Stimulated activated CD4-positive, alpha-beta T cell treated with anti-CD3 and anti-CD28 coated beads, Interleukin-12 subunit alpha, Interleukin-12 subunit beta, amount 100 ng/mL, for 4 hours (primary cell): ENCODE results near the gene CASQ1.

Experiments
- DNase-seq: peaks from one replicate; pipeline ENCODE4 v3.0.0-alpha.2; 2020

The CASQ1 gene

DNA sequence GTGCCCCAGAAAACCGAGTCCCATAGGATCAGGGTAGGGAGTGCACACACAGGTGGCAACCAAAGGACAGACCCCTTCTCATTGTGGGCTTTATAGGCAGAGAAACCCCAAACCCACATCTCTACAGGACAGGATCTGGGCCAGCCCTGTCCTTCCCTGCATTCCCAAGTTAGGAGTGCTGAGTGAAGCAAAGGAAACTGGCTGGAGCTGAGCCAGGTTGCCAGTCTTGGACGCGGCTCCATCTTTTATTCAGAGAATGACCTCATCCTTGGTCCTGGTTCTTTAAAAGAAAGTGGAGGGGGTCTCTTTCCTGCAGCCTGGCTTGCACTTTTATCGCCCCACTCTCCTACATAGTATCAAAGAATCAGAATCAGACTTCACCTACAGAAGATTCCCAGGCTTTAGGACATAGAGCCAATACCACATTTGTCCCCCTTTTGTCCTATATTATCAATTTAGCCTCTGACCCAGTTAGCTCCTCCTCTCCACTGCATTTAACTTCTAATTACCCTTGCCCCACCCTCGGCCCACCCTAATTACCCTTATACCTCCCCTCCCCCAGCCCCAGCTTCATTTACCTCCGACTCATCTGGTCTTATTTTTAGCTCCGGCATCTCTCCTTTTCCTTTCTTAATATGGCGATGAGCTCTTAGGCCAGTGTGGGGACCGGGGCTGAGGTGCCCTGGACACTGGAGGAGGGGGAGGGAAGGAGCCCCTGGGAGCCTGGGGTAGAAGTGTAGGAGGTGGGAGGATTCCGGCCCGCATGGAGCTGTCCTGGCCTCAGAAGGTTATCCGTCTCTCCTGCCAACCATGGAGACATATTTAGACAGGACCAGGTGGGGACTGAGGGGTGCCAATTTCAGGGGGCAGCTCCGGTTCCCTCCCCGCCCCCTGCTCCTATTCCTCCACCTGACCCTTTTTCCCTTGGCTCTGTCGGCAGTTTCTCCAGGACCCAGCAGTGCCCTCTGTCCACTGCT lies at the start of gene CASQ1:
Gene CASQ1, plus strand, starts transcription at position 927 of the 977 bp plus-strand sequence. CDS start 177 bp downstream, outside the sequence.
- no peak for DNase-seq

DNA sequence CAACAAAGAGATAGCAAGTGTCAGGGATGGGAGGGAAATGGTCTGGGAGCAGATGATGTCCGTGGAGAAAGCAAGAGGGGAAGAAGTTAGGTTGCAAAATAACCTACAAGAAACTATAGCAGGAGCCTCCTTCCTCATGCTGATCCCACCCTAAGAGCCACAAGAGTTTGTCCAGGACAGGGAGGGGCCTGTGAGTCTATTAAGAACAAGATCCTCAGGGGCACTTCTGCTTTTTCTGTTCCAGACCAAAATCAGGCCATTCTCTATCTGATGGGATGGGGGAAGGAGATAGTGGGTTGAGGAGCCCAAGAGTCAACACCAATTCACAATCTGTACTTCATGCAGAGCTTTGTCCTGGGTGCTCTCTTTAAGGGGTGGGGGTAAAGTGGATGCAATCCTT lies 46.7 kb upstream of the CASQ1 start:
- DNase-seq = no peak

GRCh38 chr1:160144921-160145320 lies 45.5 kb upstream of the CASQ1 start:
- no peak for DNase-seq

- DNase-seq = no peak
These were observed 44.3 kb upstream of the CASQ1 start for GRCh38 chr1:160146107-160146506.

DNA sequence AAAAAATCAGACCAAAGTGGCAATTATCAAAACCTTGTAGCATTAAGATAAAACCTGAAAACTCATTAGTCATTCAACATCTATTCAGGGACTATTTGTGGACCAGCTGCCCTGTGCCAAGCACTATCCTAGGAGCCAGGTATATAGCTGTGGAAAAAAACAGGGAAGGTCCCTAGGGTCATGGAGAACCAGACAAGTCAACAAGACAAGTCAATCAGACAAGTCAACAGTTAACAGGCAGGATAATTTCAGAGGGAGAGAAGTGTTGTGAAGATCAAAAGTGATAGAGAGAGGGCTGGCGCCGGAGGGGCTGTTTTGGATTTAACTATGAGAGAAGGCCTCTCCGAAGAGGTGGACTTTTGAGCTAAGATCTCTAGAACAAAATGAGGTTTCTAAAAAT lies 42.3 kb upstream of the CASQ1 start:
- no peak for DNase-seq

DNA sequence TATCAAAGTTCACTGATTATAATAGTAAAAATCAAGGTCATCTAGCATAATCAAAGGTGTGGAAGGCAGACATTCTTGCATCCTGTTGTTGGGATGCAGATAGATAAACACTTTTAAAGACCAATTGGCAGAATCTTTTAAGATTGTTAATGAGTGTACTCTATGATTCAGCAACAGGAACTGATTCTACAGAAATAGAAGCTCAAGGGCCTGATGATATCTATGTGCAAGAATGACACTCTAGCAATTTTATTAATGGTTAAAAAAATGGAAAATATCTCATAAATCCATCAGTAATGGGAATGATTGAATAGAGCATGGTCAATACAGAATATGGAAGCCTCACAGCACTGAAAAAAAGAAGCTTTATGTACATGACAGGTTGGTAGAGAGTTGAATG lies 41.1 kb upstream of the CASQ1 start:
- DNase-seq = no peak

- no peak for DNase-seq
These were observed 40.7 kb upstream of the CASQ1 start for GRCh38 chr1:160149716-160150115.

- DNase-seq = no peak
These were observed 39.1 kb upstream of the CASQ1 start, which contains the start of gene ATP1A4 for GRCh38 chr1:160151303-160151702. Gene ATP1A4, plus strand, starts transcription at chr1:160151603. Its CDS starts 438 bp downstream, at chr1:160152041.

- no peak for DNase-seq
These were observed 35.6 kb upstream of the CASQ1 start for GRCh38 chr1:160154790-160155189.

DNA sequence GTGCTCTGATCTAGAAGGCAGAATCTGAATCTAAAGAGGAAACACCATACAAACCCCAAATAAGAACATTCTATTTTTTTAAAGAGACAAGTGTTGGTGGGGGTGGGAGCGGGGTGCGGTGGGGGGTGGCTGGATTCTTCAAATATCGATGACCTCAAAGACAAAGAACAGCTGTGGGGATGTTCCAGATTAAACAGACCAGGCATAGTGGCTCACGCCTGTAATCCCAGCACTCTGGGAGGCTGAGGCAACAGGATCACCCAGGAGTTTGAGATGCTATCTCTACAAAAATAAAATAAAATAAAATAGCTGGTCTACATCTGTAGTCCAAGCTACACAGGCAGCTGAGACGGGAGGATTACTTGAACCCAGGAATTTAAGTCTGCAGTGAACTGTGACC lies 34.0 kb upstream of the CASQ1 start:
- no peak for DNase-seq

DNA sequence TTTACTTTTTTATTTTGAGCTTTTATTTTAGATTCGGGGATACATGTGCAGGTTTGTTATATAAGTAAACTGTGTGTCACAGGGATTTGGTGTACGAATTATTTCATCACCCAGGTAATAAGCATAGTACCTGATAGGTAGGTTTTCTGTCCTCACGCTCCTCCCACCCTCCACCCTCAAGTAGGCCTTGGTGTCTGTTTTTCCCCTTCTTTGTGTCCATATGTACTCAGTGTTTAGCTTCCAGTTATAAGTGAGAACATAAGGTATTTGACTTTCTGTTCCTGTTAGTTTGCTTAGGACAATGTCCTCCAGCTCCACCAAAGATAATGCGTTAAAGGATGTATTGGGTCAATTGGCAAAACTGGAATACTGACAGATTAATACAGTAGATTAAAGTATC lies 33.2 kb upstream of the CASQ1 start:
- DNase-seq = no peak

- DNase-seq = no peak
These were observed 32.3 kb upstream of the CASQ1 start for GRCh38 chr1:160158031-160158430.

GRCh38 chr1:160158534-160158933 lies 31.8 kb upstream of the CASQ1 start:
- no peak for DNase-seq

- no peak for DNase-seq
These were observed 30.5 kb upstream of the CASQ1 start for GRCh38 chr1:160159846-160160245.

DNA sequence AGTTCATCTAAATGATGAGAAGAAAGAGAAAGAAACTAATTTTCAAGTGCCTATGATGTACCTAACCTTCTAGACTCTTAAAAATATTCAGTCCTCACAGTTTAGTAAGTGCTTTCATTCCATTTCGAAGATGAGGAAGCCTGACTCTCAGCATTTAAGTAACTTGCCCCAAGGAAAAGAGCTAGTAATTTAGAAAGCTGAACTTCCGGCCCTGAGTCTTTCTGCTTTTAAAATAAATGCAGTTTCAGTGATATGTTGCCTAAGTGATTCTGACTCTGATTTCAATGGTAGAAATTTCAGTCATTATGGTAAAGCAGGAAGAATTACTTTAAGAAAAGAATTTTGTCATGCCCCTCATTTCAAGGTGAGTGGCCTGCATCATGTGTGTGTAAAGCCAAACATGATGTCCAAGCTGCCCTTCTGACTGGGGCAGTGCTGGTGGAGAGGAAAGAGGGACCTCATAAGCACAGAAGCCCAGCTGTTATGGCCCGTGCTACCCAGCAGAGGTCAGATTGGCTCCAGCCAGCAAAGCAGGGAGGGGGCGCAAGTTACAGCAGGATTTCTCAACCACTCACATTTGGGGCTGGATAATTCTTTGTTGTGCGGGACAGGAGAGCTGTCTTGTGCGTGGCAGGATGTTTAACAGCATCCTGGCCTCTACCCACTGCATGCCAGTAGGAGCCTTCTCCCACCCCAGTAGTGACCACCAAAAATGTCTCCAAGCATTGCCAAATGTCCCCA lies 28.2 kb upstream of the CASQ1 start:
- DNase-seq = no peak

DNA sequence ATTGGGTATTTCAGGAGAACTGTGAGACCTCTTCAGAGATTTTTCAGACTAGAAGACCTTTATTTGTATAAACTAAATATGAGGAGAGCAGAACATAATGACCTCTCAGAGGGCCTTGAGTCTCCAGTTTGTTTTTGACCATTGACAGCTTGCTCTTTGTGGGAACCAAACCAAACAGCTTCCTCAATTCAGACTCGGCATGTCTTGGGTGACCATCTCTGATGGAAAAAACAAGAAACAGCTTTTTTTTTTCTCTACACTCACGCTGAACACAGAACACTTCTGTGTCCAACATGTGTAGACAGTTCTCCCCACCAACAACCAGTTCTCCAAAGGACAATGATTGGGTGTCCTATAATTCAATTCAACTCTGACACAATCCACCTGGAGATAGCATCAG lies 27.4 kb upstream of the CASQ1 start:
- no peak for DNase-seq

DNA sequence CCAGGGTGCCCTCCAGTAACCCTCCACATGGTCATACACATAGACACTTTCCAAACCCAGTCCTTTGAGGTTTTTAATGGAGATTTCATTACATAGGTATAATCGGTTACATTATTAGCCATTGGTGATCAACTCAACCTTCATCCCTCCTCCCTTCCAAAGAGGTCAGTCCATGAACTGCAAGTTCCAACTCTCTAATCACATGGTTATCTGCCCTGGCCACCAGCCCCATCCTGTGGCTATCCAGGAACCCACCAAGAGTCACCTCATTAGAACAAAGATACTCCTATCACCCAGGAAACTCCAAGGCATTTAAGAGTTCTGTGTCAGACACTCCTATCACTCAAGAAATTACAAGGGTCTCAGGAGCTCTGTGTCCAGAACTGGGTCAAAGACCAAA lies 26.8 kb upstream of the CASQ1 start:
- no peak for DNase-seq

GRCh38 chr1:160164121-160164520 lies 26.3 kb upstream of the CASQ1 start:
- DNase-seq = no peak

- DNase-seq = no peak
These were observed 24.1 kb upstream of the CASQ1 start for GRCh38 chr1:160166166-160166868.

- DNase-seq = no peak
These were observed 23.3 kb upstream of the CASQ1 start for GRCh38 chr1:160167056-160167455.

DNA sequence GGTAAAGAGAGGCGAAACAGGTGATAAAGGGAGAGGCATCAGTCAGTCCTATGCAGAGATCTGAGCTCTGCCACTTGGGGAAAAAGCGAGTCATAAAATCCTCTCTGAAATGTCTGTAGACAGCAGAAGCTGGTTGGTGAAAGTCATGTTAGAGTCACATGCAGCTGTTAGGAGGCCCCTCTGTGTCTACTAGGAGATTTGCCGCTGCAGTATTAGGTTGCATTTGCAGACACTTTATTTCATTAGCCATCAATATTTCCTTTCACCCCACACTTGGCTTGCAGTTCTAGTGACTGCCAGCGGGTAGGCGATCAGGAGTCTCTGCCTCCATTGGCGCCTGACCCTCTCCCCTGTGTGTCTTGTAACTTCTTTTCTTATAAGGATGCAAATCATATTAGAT lies 22.8 kb upstream of the CASQ1 start:
- no peak for DNase-seq

GRCh38 chr1:160168016-160168415 lies 22.4 kb upstream of the CASQ1 start:
- no peak for DNase-seq
